Chondrocyte (in vitro differentiated cells): Measurements from ENCODE around the gene CNR1. TPM values are rescaled to one million over a fixed set of nuclear protein-coding genes. Genes with fewer than 3 reads are reported as not detected.

Experiments used
- DNase-seq: peaks from one replicate; pipeline ENCODE4 v3.0.0; 2021; ENCODE audit warnings: mixed read lengths, low spot score
- H3K27ac Mint-ChIP-seq: one replicate; pipeline ENCODE4 v1.8.0; 2021; ENCODE audit warnings: mild to moderate bottlenecking, moderate library complexity, mixed read lengths; ENCODE audit not compliant: unreplicated experiment
- H3K27me3 Mint-ChIP-seq: 2 replicates; pipeline ENCODE4 v1.8.0; 2021; ENCODE audit warnings: low read depth, mixed read lengths
- H3K36me3 Mint-ChIP-seq: 2 replicates; pipeline ENCODE4 v1.8.0; 2021; ENCODE audit warnings: low read depth, mixed read lengths
- H3K4me1 Mint-ChIP-seq: 2 replicates; pipeline ENCODE4 v1.8.0; 2021; ENCODE audit warnings: low read depth, mild to moderate bottlenecking, mixed read lengths
- H3K4me3 Mint-ChIP-seq: one replicate; pipeline ENCODE4 v1.8.0; 2021; ENCODE audit warnings: mild to moderate bottlenecking, moderate library complexity, mixed read lengths; ENCODE audit not compliant: unreplicated experiment
- H3K9me3 Mint-ChIP-seq: 2 replicates; pipeline ENCODE4 v1.8.0; 2021; ENCODE audit warnings: low read depth, mixed read lengths
- CTCF ChIP-seq: fragments of 200-600 bp; sonication (generic); IDR thresholded peaks from 2 replicates; pipeline ENCODE4 v1.5.0; 2021; ENCODE audit warnings: antibody characterized with exemption, mild to moderate bottlenecking, moderate library complexity
- total RNA-seq: library from RNA; stranded (reverse); gene quantifications from 3 replicates; pipeline ENCODE4 v1.2.1, GENCODE V29; 2021

CNR1 gene
- total RNA-seq, 1 donor from 2014 or later = not detected

DNA sequence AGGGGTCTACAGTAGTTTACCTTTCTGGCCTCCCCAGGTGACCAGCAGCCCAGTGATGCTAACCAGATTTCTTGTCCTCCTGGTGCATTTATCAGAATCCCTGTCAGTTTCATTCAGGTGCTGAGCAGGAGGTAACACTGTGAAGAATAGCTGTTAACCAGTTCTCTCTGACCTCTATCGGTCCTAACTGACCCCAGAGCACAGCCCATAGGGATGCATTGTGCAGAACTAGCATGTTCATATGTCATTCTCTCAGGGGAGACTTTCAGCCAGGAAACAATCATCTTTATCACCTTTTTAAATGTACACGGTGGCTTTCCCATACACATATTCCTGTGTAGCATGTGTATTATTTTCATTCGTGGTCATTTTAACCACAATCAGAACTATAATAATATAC lies 49.9 kb downstream of the CNR1 start:
- Mint-ChIP-seq H3K27ac (no peak overlapping the region), H3K9me3 (peaks cover 6% of the 10 kb centered on the region), H3K4me1 (no peaks in the 10 kb centered on the region), H3K36me3 (no peaks in the 10 kb centered on the region), H3K4me3 (no peak overlapping the region), H3K27me3 (peaks cover 23% of the 10 kb centered on the region)
- no peak for DNase-seq
- TF ChIP-seq CTCF = no peak

GRCh38 chr6:88115307-88115706 lies 50.8 kb downstream of the CNR1 start:
- no peak for TF ChIP-seq CTCF
- Mint-ChIP-seq H3K4me3 (no peak overlapping the region), H3K27ac (no peak overlapping the region), H3K27me3 (peaks cover 24% of the 10 kb centered on the region), H3K36me3 (no peaks in the 10 kb centered on the region), H3K4me1 (no peaks in the 10 kb centered on the region), H3K9me3 (peaks cover 6% of the 10 kb centered on the region)
- no peak for DNase-seq

GRCh38 chr6:88114838-88115237 lies 51.3 kb downstream of the CNR1 start:
- Mint-ChIP-seq H3K27me3 (peaks cover 24% of the 10 kb centered on the region), H3K9me3 (peaks cover 3% of the 10 kb centered on the region), H3K36me3 (no peaks in the 10 kb centered on the region), H3K4me1 (no peaks in the 10 kb centered on the region), H3K27ac (no peak overlapping the region), H3K4me3 (no peak overlapping the region)
- no peak for DNase-seq
- no peak for TF ChIP-seq CTCF

GRCh38 chr6:88111991-88112390 lies 54.2 kb downstream of the CNR1 start:
- DNase-seq = no peak
- no peaks in the 10 kb centered on the region for H3K4me1 Mint-ChIP-seq
- peaks cover 3% of the 10 kb centered on the region for H3K9me3 Mint-ChIP-seq
- peaks cover 23% of the 10 kb centered on the region for H3K27me3 Mint-ChIP-seq
- TF ChIP-seq CTCF = no peak
- H3K36me3 Mint-ChIP-seq = no peaks in the 10 kb centered on the region
- no peak overlapping the region for H3K4me3 Mint-ChIP-seq
- H3K27ac Mint-ChIP-seq = no peak overlapping the region

DNA sequence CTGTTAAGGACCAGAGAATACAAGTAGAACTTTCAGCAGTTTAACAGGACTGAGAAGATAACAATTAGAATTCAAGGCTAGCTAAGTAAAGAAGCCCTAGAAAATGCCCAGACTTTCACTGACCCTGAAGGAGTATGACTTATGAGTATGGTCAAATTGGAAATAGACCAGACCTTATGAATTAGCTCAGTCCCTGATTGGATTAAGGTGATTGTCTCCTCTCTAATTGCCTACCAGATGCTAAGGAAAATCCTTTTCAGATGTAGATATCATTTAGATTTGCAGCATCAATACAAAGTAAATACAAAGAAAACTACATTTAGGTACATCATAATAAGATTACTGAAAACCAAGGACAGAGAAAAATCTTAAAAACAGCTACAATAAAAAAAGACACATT lies 58.9 kb downstream of the CNR1 start:
- H3K27ac Mint-ChIP-seq = no peak overlapping the region
- DNase-seq = no peak
- H3K9me3 Mint-ChIP-seq = no peaks in the 10 kb centered on the region
- no peak for TF ChIP-seq CTCF
- H3K27me3 Mint-ChIP-seq = peaks cover 8% of the 10 kb centered on the region
- H3K36me3 Mint-ChIP-seq = no peaks in the 10 kb centered on the region
- H3K4me3 Mint-ChIP-seq = no peak overlapping the region
- no peaks in the 10 kb centered on the region for H3K4me1 Mint-ChIP-seq
